ENCODE measurements around the gene SS18.

SS18 gene

GRCh38 chr18:26073758-26074157 lies 16.7 kb downstream of the SS18 start:
- no peak for TF ChIP-seq TAF1 (IDR thresholded peaks at IDR 0.05; ENCODE audit: borderline replicate concordance, insufficient read depth, low read length)
- no peak for TF ChIP-seq REST (IDR thresholded peaks at IDR 0.05; ENCODE audit: insufficient read depth in 1 of 2, low read depth in 2 of 2, low read length in 2 of 2)
- TF ChIP-seq FOXP2 (optimal IDR thresholded peaks at IDR 0.05; ENCODE audit: borderline replicate concordance, extremely low read depth, extremely low read length, insufficient read depth): no peak
- TF ChIP-seq POLR2AphosphoS5 (IDR thresholded peaks at IDR 0.05; ENCODE audit: low read depth, low read length): no peak

GRCh38 chr18:26071725-26072124 lies 18.7 kb downstream of the SS18 start:
- TF ChIP-seq SIN3A (IDR thresholded peaks at IDR 0.05; ENCODE audit: borderline replicate concordance, insufficient read depth, low read length) (no peak), POLR2AphosphoS5 (IDR thresholded peaks at IDR 0.05; ENCODE audit: low read depth, low read length) (no peak), REST (IDR thresholded peaks at IDR 0.05; ENCODE audit: insufficient read depth in 1 of 2, low read depth in 2 of 2, low read length in 2 of 2) (no peak), TAF1 (IDR thresholded peaks at IDR 0.05; ENCODE audit: borderline replicate concordance, insufficient read depth, low read length) (no peak), FOXP2 (optimal IDR thresholded peaks at IDR 0.05; ENCODE audit: borderline replicate concordance, extremely low read depth, extremely low read length, insufficient read depth) (no peak)

- TF ChIP-seq SIN3A (IDR thresholded peaks at IDR 0.05; ENCODE audit: borderline replicate concordance, insufficient read depth, low read length) (no peak), TAF1 (IDR thresholded peaks at IDR 0.05; ENCODE audit: borderline replicate concordance, insufficient read depth, low read length) (no peak), REST (IDR thresholded peaks at IDR 0.05; ENCODE audit: insufficient read depth in 1 of 2, low read depth in 2 of 2, low read length in 2 of 2) (no peak), POLR2AphosphoS5 (IDR thresholded peaks at IDR 0.05; ENCODE audit: low read depth, low read length) (no peak), FOXP2 (optimal IDR thresholded peaks at IDR 0.05; ENCODE audit: borderline replicate concordance, extremely low read depth, extremely low read length, insufficient read depth) (no peak)
These were observed 19.4 kb downstream of the SS18 start for GRCh38 chr18:26071020-26071419.

GRCh38 chr18:26059357-26059756 lies 31.1 kb downstream of the SS18 start:
- no peak for TF ChIP-seq SIN3A (IDR thresholded peaks at IDR 0.05; ENCODE audit: borderline replicate concordance, insufficient read depth, low read length)
- TF ChIP-seq TAF1 (IDR thresholded peaks at IDR 0.05; ENCODE audit: borderline replicate concordance, insufficient read depth, low read length): no peak
- no peak for TF ChIP-seq POLR2AphosphoS5 (IDR thresholded peaks at IDR 0.05; ENCODE audit: low read depth, low read length)
- TF ChIP-seq REST (IDR thresholded peaks at IDR 0.05; ENCODE audit: insufficient read depth in 1 of 2, low read depth in 2 of 2, low read length in 2 of 2): no peak
- no peak for TF ChIP-seq FOXP2 (optimal IDR thresholded peaks at IDR 0.05; ENCODE audit: borderline replicate concordance, extremely low read depth, extremely low read length, insufficient read depth)

- no peak for TF ChIP-seq TAF1 (IDR thresholded peaks at IDR 0.05; ENCODE audit: borderline replicate concordance, insufficient read depth, low read length)
- TF ChIP-seq POLR2AphosphoS5 (IDR thresholded peaks at IDR 0.05; ENCODE audit: low read depth, low read length): no peak
- TF ChIP-seq FOXP2 (optimal IDR thresholded peaks at IDR 0.05; ENCODE audit: borderline replicate concordance, extremely low read depth, extremely low read length, insufficient read depth): no peak
- no peak for TF ChIP-seq REST (IDR thresholded peaks at IDR 0.05; ENCODE audit: insufficient read depth in 1 of 2, low read depth in 2 of 2, low read length in 2 of 2)
- no peak for TF ChIP-seq SIN3A (IDR thresholded peaks at IDR 0.05; ENCODE audit: borderline replicate concordance, insufficient read depth, low read length)
These were observed 33.1 kb downstream of the SS18 start for GRCh38 chr18:26057344-26057773.
